KG1 (cell line): Measurements from ENCODE around the gene RAPGEF5.

Source experiments
- DNase-seq: peaks from one replicate; lab custom pipeline; 2025; lab: John Stamatoyannopoulos, UW

The RAPGEF5 gene

GRCh38 chr7:22305706-22306105, 51.2 kb downstream of the RAPGEF5 start:
- no peak for DNase-seq

GRCh38 chr7:22302951-22303423, 54.0 kb downstream of the RAPGEF5 start:
- no peak for DNase-seq

GRCh38 chr7:22302193-22302592, 54.8 kb downstream of the RAPGEF5 start:
- DNase-seq, result no peak

- no peak for DNase-seq
These were observed 55.2 kb downstream of the RAPGEF5 start for GRCh38 chr7:22301790-22302189.

GRCh38 chr7:22300839-22301238, 56.1 kb downstream of the RAPGEF5 start:
- DNase-seq, result no peak

GRCh38 chr7:22296916-22297315, 60.0 kb downstream of the RAPGEF5 start:
- no peak for DNase-seq

- no peak for DNase-seq
These were observed 60.7 kb downstream of the RAPGEF5 start for GRCh38 chr7:22296265-22296566.

- no peak for DNase-seq
These were observed 61.3 kb downstream of the RAPGEF5 start for GRCh38 chr7:22295402-22296264.

GRCh38 chr7:22292531-22292930, 64.4 kb downstream of the RAPGEF5 start:
- DNase-seq, result no peak

- no peak for DNase-seq
These were observed 65.0 kb downstream of the RAPGEF5 start for GRCh38 chr7:22291977-22292376.

- no peak for DNase-seq
These were observed 68.8 kb downstream of the RAPGEF5 start for GRCh38 chr7:22288202-22288601.

- DNase-seq, result no peak
These were observed 69.5 kb downstream of the RAPGEF5 start for GRCh38 chr7:22287412-22287811.

- DNase-seq, result no peak
These were observed 70.5 kb downstream of the RAPGEF5 start for GRCh38 chr7:22286436-22286835.

GRCh38 chr7:22281481-22281880, 75.5 kb downstream of the RAPGEF5 start:
- DNase-seq, result no peak

GRCh38 chr7:22280031-22280430, 76.9 kb downstream of the RAPGEF5 start:
- DNase-seq, result no peak

- DNase-seq, result no peak
These were observed 78.3 kb downstream of the RAPGEF5 start for GRCh38 chr7:22278660-22279059.

GRCh38 chr7:22277375-22277774, 79.6 kb downstream of the RAPGEF5 start:
- no peak for DNase-seq

GRCh38 chr7:22275661-22276060, 81.3 kb downstream of the RAPGEF5 start:
- no peak for DNase-seq

GRCh38 chr7:22271311-22271710, 85.6 kb downstream of the RAPGEF5 start:
- no peak for DNase-seq

- no peak for DNase-seq
These were observed 86.6 kb downstream of the RAPGEF5 start for GRCh38 chr7:22270371-22270770.

GRCh38 chr7:22269963-22270362, 87.0 kb downstream of the RAPGEF5 start:
- DNase-seq, result no peak

- DNase-seq, result no peak
These were observed 88.0 kb downstream of the RAPGEF5 start for GRCh38 chr7:22268884-22269421.

- DNase-seq, result no peak
These were observed 88.9 kb downstream of the RAPGEF5 start for GRCh38 chr7:22267930-22268615.
